DMS53 treated with DMSO at 0.1 percent for 48 hours (cell line): ENCODE data around the gene PRSS57.
"Not testable (repeated sequence)": the region's sequence is repeated elsewhere in the genome, so short reads cannot be mapped to it uniquely, and the experiment has no call there.

Experiments used
- DNase-seq: peaks from one replicate; lab custom pipeline; 2025; ENCODE audit not compliant: unreplicated experiment; lab: John Stamatoyannopoulos, UW

PRSS57 gene

DNA sequence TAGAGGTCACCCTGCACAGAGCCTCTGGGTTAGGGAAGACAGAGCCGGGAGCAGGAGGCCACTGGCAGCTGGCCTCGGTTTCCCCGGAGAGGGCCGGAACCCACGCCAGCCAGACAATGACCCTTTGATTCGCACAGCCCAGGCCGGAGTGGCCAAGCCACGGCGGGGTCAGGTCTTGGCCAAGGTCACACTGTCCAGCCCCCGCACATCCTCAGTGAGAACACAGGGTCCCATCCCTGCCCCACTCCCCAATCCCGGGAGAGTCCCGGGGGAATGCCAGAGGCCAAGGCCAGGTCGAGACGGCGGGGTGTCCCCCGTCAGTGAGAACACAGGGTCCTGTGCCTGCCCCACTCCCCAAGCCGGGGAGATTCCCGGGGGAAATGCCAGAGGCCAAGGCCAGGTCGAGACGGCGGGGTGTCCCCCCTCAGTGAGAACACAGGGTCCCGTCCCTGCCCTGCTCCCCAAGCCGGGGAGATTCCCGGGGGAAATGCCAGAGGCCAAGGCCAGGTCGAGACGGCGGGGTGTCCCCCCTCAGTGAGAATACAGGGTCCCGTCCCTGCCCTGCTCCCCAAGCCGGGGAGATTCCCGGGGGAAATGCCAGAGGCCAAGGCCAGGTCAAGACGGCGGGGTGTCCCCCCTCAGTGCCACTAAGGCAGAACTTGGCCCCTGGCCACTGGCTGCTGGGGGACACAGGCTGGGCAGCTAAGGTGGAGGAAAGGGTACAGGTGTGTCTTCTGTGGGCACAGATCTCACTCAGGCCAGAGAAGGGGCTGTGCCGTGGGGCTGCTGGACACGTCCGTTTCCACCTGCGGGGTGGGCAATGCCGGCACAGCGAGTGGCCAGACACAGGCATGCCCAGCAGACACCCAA lies 20.7 kb downstream of the PRSS57 start:
- DNase-seq: no peak

DNA sequence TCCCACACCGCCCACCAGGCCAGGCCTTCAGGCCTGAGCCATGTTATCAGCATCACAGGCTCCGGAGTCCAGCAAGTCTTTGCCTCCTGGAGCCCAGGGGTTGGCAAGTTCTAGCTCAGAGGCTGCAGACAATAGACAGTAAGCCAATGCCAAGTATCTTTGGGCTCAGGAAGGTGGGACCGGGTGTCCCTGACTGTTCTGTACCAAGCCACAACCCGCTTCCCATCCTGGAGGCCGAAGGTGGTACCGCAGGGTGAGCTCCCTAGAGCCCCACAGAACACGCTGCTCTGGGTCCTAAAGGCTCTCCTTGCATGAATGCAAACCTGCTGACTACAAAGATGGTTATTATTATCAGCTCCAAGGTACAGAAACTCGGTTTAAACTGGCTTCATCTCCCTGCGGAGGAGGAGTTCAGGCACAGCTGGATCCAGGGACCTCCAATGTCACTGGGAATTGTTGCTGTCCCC lies 24.6 kb downstream of the PRSS57 start:
- no peak for DNase-seq

DNA sequence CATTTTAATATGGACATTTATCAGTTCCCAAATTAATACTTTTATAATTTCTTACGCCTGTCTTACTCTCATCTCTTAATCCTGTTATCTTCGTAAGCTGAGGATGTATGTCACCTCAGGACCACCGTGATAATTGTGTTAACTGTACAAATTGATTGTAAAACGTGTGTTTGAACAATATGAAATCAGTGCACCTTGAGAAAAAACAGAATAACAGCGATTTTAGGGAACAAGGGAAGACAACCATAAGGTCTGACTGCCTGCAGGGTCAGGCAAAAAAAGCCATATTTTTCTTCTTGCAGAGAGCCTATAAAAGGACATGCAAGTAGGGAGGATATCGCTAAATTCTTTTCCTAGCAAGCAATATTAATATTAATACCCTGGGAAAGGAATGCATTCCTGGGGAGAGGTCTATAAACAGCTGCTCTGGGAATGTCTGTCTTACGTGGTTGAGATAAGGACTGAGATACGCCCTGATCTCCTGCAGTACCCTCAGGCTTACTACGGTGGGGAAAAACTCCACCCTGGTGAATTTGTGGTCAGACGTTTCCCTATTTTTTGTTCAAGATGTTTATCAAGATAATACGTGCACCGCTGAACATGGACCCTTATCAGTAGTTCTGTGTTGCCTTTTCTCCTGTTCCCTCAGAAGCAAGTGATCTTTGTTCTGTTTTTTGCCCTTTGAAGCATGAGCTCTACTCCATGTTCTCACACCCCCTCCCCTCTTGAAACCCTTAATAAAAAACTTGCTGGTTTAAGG lies 26.4 kb downstream of the PRSS57 start:
- not testable (repeated sequence) for DNase-seq

DNA sequence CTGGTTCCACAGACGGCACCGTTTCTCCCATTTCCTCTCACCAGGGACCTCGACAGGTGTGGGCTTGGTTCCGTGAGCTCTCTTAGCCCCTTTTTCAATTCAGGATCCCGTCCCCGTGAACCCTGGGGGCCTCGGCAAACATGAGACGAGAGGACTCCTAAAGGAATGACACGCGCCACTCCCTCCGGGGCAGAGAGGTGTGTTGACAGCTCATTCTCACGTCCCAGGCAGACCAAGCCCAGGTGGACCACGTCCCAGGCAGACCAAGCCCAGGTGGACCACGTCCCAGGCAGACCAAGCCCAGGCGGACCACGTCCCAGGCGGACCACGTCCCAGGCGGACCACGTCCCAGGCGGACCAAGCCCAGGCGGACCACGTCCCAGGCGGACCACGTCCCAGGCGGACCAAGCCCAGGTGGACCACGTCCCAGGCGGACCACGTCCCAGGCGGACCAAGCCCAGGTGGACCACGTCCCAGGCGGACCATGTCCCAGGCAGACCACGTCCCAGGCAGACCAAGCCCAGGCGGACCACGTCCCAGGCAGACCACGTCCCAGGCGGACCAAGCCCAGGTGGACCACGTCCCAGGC lies 28.2 kb downstream of the PRSS57 start:
- not testable (repeated sequence) for DNase-seq

DNA sequence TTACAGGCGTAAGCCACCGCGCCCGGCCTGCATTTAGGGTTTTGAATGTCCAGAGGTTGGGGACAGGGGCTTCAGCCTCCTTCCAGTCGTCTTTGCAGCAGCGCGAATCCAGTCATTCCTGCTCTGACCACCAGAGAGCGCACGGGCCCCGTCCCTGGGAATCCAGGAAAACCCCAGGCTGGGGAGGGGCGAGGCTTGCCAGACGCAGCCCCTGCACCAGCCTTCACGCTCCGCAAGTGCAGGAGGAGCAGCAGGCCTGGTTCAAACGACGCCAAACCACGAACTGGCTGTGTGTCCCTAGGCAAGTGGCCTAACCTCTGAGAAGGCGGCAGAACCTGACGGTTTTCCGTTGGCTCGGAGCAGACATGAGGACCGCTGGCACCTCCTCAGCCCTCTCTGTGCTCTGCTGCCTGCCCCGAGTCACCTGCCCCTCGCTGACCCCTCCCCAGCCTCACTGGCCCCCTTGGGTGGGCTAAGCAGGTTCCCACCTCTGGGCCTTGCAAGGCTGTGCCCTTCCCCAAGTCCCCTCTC lies 30.3 kb downstream of the PRSS57 start:
- peak; percentile 50 for DNase-seq

DNA sequence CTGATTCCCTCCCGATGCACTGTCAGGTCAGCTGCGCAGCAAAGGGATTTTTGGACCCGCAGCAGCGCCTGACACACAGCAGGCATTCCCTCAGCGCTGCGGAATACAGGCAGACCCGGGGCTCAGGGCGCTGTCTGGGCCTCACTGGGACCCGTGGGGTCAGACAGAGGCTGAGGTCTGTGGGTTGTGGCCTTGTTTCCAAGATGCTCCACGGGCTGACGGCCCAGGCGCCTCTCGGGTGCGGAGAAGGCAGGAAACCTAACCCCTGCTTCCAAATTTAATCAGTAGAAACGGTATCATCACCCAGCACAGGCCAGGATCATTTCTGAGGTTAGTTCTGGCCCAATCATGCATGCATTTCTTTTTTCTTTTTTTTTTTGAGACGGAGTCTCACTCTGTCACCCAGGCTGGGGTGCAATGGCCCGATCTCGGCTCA lies 31.6 kb downstream of the PRSS57 start:
- no peak for DNase-seq

DNA sequence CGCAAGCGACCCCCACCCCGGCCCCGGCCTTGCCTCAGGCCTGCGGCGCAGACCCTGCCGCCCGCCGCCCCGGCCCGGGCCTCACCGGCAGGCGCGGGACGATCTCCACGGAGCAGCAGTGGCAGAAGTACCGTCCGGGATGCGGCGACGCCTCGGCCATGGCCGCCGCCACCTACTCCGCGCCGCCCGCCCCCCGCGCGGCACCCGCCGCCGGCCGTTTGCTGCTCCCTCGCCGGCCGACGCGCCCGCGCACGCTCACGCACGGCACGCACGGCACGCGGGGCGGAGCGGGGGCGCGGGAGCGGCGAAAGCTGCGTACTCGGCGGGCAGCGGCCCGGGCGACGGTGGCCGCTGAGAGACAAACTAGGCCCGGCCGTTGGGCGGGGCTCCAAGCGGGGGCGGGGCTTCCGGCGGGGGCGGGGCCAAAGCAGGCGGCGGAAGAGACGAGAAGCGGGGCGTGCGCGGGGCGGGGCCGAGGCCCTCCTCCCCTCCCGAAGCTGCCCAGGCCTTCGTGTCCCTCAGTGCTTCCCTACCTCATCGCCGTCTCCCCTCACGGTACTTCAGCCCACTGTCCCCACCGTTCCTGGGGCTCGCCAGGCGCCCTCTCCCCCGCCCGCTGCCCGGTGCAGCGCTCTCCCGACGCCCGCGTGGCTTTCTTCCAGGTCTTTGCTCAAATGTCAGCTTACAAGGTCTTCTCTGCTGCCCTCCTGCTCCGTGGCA lies 32.1 kb downstream of the PRSS57 start, which contains the start of gene RNF126:
RNF126 (minus strand) TSS at position 253 of the 720 bp plus-strand sequence; CDS start at position 160, 93 bp downstream.
- peak; percentile 58 for DNase-seq

DNA sequence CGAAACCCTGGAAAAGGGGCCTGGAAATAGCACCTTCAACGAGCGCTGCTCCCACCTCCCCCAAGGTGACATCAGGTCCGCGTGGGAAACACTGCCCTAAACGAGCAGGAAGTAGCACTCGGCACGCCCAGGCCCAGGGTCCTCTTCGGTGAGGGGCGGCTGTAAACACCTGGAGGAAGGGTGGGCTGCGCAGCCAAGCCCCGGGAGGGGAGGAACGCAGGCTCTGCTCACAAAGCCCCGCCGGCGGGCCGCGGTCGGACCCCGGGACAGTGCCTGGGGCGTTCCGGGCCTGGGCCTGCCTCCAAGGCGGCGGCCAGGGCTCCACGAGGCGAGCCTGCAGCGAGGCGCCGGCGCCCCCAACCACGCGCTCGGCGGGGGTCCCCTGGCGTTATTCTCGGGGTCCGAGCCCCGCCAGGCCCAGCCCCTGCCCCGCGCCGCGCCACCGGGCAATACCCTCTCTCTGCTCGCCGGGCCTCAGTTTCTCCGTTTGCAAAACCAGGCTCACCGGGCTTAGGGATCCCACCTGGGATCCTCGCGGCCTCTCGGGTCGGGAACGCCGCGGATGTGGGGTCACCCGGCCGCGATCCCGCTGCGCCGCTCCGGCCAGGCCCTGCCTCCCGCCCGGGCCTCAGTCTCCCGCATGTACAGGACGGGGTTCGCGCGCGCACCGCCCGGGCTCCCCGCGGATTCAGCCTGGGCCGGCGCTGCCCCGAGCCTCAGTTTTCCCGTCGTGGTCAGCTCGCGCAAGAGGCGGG lies 32.9 kb downstream of the PRSS57 start:
- DNase-seq: no peak

DNA sequence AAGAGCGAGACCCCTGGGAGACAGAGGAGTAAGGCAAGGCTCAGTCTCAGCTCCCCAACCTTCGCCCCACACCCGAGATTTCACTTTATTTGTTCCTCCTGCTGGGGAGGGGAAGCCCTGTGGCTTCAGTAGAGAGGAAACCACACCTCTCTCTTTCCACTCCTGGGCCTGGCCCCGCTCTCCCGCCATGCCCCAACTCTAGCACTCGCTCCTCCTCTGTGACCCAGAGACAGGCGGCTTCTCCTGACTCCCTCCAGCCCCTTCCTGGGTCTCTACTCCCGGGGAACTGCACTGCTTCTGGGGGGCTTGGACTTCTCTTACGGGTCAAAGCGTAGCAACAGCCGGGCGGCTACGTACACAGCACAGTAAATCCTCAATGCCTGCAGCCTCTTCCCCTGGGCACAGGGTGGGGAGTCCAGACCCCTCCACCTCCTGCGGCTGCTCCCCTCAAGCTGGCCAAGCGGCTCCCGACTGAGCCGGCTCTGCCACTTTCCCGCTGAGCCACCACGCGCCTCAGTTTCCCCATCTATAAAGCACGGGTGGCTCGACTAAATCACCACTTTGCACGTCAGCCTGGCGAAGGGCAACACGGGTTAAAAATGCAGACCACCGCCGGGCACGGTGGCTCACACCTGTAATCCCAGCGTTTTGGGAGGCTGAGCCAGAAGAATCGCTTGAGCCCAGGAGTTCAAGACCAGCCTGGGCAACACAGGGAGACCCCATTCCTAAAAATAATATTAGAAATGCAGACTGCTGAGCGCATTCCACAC lies 33.6 kb downstream of the PRSS57 start:
- DNase-seq: no peak

DNA sequence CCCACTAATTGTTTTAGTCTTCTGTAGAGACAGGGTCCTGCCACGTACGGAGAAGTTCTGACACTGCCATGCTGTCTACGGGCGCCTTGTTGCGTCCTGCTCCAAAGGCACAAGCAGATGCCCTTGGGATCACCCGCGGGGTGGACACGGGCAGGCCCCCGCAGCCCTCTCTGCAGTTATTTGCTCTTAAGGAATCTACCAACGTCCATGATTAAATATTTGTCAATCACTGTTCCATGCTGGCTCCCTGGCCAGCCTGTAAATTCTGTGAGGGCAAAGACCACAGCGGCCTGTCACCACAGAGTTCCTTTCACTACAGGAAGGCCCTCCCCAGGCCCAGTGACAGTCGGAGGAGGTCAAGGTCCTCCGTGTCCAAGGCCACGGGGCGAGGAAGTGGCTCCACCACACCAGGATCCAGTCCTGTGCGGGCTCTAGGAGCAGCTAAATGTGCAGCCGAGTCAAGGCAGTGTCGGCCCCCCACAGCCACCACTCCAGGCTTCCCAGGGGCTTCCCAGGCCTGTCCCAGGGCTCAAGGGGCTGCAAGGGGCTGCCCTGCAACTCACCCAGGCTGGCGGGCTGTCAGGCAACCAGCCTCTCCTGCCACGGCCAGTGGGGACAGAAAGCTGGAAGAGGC lies 34.3 kb downstream of the PRSS57 start:
- no peak for DNase-seq

DNA sequence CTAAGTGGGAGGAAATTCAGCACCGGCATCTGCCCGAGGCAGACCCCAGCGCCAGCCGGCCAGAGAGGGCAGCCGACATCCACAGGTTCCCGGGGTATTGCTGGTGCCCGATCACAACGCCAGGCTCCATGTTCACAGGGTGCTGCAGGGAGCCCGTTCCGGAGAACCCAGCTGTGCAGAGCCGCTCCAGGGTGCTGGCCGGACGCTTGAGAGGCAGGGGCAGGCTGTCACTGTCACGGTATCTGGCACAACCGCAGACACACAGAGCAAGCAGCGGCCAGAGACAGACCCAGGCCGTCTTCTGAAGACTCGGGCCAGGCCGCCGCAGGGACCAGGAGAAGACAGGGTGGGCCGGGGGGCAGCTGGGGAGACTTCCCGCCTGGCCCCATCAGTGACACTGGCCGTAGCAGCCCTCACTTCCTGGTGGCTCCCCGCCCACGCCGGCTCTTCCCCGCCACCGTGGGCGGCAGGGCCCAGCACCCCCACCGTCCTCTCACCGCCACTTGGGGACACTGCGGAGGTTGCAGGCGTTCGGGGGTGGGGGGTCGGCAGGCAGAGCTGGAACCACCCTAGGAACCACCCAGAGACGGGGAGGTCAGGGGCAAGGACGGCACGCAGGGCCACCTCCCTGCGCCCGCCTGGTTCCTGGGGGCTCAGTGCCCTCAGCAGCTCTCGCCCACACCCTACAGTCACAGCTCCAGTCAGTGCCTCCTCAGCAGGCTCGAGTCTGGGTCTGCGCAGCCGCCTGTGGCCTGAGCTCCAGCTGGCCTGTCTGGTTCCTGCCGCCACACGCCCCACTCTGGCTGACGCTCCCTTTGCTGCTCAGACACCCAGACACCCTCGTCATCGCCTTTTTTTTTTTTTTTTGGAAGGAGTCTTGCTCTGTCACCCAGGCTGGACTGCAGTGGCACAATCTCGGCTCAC lies 36.1 kb downstream of the PRSS57 start:
- DNase-seq: no peak

DNA sequence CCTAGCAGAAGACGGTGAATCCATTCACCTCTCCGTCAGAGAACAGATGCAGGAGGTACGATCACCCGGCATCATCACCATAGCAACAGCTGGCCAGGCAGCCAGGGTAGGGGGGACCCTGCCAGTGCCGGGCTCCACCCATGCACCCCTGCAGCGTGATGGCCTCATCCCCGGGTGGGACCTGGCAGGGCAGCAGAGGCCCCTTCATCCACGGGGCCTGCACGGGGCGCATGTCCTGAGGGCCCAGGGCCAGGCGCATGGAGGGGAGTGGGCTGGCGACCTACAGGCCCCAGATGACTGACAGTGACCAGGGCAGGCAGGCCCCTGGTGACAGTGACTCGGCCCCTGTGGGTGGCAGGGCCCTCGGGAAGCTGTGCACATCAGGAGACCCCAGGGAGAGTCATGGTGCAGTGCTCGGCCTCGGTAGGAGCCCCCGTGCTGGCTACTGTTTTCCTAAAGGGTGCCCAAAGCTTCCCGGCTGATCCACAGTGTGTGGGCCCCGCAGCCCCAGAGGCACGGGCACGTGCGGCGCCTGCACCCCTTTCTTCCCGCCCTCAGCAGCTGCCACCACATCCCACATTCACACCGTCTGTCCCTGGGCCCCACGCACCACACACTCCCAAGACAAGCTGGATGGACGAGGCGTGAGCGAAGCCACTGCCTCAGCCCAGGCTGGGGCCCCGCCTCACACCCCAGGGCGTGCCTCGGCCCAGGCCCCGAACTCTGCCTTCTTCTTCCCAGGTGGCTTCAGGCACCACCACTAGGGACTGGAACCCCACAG lies 37.0 kb downstream of the PRSS57 start:
- no peak for DNase-seq

DNA sequence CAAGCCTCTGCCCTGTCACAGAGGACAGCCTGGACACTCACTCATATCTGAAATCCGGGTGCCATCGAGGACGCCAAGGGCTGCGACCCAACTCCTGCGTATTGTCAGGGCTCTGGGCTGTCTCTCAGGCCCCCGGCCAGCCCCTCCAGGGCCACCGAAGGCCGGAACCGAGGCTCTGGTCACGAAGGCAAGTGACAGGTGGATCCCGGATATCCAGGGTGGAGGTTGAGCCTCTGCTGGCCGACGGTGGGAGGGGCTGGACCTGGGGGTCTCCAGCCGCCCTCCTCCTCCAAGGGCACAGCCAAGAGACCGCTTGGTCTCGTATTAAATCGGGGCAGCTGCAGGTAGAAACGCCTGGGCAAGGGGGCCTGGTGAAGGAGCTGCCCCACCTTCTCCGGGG lies 37.6 kb downstream of the PRSS57 start:
- DNase-seq: no peak

DNA sequence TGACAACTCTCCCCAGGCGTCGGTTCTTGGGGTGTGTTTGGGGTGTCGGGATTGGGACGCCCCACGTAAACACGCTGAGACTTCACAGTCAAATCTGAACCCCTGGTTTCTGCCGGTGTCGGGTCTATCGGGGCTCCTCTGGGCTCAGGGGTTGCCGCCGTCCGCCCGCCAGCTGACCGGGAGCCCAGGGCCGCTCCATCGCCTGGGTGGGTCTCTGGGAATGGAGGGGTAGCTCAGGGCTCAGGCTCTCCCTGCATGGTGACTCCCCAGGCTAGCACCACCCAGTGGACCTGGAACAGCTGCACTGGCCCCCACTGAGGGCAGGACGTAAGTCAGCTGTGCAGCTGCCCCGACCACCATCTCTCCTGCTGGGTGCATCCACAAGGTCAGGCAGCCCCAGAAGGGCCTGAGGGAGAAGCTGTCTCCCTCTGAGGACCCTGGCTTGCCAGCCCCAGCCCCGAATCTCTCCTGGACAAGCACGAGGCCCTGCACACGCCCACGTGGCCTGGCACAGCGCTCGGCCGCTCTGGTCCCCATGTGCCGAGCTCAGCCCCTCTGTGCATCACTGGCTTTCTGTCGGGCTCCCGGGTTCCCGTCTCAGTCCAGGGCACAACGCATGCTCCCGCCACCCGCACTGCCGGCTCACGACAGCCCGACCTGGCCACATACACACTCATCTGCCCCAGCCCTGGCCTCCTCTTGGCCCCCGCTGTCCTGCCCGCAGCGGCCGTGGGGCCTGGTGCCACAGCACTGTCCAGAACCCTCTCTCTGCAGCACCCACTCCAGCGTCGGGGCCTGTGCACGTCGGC lies 38.3 kb downstream of the PRSS57 start:
- no peak for DNase-seq

DNA sequence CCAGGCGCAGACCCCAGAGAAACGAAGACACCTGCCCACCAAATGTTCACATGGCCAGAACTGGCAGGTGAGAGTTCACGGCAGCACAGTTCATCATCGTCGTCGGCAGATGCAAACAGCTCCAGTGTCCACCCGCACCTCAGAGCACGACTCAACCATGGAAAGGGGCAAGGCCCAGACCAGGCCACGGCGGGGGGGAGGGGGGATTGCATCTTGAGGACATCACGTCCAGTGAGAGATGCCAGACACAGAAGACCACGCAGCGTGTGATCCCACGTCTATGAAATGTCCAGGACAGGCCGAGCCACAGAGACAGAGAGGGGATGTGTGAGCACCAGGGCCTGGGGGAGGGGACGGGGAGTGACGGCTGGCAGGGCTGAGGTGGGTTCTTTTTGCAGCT lies 39.6 kb downstream of the PRSS57 start:
- no peak for DNase-seq

DNA sequence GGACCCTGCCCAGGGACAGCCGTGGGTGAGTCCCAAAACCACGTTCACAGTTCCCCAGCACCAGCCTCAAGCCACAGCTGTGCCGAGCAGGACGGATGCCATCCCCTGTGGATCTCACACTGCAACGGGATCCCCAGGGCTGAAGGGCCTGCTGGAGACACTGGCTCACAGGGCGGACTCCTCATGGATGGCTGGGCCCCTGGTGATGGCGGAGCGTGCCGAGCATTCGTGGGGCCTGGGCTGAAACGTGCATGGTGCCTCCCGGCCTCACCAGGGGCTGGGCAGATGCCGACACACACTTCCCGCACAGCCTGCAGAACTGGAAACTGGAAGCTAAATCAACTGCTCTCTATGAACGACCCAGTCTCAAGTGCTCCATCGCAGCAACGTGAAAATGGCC lies 41.8 kb downstream of the PRSS57 start:
- no peak for DNase-seq
